ENCODE measurements around the gene FGF12.

DNA sequence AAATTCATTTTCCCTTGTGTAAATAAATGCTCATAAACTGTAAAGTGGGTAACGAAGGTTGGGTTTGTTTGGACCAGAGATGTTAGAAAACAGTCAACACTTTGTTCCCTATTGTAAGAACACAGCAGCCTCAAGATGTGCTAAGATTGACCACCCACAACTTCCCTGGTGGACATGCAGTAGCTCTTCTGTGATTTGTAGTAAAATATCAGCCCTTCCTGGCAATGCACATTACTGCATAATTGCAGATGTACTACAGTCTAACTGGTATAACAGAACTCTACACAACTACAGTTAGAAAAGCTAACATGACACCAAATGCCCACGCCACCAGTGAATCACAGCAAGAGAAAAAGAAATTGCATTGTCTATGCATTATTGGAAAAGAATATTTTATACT lies 129.4 kb downstream of the FGF12 start:
- TF ChIP-seq EZH2phosphoT487 (IDR thresholded peaks at IDR 0.05; ENCODE audit: borderline replicate concordance) (no peak), FOSL1 (IDR thresholded peaks at IDR 0.05; ENCODE audit: low read depth) (no peak), POLR2A (IDR thresholded peaks at IDR 0.05; ENCODE audit: borderline replicate concordance, extremely low read depth, insufficient read depth, insufficient read length) (no peak), YY1 (IDR thresholded peaks at IDR 0.05; ENCODE audit: extremely low read depth, insufficient replicate concordance, low read depth, low read length) (no peak), ZNF274 (IDR thresholded peaks at IDR 0.05; ENCODE audit: low read depth, low read length) (no peak), EZH2 (IDR thresholded peaks at IDR 0.05) (no peak)
- TF ChIP-seq, protein P1, sequence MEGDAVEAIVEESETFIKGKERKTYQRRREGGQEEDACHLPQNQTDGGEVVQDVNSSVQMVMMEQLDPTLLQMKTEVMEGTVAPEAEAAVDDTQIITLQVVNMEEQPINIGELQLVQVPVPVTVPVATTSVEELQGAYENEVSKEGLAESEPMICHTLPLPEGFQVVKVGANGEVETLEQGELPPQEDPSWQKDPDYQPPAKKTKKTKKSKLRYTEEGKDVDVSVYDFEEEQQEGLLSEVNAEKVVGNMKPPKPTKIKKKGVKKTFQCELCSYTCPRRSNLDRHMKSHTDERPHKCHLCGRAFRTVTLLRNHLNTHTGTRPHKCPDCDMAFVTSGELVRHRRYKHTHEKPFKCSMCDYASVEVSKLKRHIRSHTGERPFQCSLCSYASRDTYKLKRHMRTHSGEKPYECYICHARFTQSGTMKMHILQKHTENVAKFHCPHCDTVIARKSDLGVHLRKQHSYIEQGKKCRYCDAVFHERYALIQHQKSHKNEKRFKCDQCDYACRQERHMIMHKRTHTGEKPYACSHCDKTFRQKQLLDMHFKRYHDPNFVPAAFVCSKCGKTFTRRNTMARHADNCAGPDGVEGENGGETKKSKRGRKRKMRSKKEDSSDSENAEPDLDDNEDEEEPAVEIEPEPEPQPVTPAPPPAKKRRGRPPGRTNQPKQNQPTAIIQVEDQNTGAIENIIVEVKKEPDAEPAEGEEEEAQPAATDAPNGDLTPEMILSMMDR (IDR thresholded peaks at IDR 0.05 in 2 of 3, conservative IDR thresholded peaks at IDR 0.05 in 1 of 3; ENCODE audit: borderline replicate concordance in 1 of 3, insufficient read depth in 1 of 3, low read depth in 2 of 3, low read length in 2 of 3), result no peak
- TF ChIP-seq, protein P2, sequence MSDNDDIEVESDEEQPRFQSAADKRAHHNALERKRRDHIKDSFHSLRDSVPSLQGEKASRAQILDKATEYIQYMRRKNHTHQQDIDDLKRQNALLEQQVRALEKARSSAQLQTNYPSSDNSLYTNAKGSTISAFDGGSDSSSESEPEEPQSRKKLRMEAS (IDR thresholded peaks at IDR 0.05), result no peak
- TF ChIP-seq, protein P3, sequence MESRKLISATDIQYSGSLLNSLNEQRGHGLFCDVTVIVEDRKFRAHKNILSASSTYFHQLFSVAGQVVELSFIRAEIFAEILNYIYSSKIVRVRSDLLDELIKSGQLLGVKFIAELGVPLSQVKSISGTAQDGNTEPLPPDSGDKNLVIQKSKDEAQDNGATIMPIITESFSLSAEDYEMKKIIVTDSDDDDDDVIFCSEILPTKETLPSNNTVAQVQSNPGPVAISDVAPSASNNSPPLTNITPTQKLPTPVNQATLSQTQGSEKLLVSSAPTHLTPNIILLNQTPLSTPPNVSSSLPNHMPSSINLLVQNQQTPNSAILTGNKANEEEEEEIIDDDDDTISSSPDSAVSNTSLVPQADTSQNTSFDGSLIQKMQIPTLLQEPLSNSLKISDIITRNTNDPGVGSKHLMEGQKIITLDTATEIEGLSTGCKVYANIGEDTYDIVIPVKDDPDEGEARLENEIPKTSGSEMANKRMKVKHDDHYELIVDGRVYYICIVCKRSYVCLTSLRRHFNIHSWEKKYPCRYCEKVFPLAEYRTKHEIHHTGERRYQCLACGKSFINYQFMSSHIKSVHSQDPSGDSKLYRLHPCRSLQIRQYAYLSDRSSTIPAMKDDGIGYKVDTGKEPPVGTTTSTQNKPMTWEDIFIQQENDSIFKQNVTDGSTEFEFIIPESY (IDR thresholded peaks at IDR 0.05; ENCODE audit: extremely low read depth, insufficient replicate concordance, low read length), result no peak
